HepG2 (cell line): ENCODE data around the gene RPL41. TPM values are rescaled to one million over a fixed set of nuclear protein-coding genes. Genes with fewer than 3 reads are reported as not detected.

Source experiments
- ARID4A ChIP-seq: sonication (generic); formaldehyde crosslinking; IDR thresholded peaks from 2 replicates; pipeline ENCODE4 v1.5.0; 2020; ENCODE audit warnings: mild to moderate bottlenecking, missing genetic modification reagents, borderline replicate concordance
- BRCA1 ChIP-seq: sonication (generic); formaldehyde crosslinking; IDR thresholded peaks from 2 replicates; pipeline ENCODE4 v1.4.0; 2020; ENCODE audit warnings: missing genetic modification reagents
- GATA4 ChIP-seq: sonication (generic); IDR thresholded peaks from 2 replicates; pipeline ENCODE4 v1.6.1; 2016; ENCODE audit warnings: antibody characterized with exemption, low read depth, borderline replicate concordance
- GZF1 ChIP-seq: sonication (generic); formaldehyde crosslinking; IDR thresholded peaks from 2 replicates; pipeline ENCODE4 v1.5.1; 2020; ENCODE audit warnings: mild to moderate bottlenecking, missing genetic modification reagents
- IRX3 ChIP-seq: sonication (generic); formaldehyde crosslinking; IDR thresholded peaks from 2 replicates; pipeline ENCODE4 v1.8.1; 2023; ENCODE audit warnings: mild to moderate bottlenecking, low read depth, missing genetic modification reagents, borderline replicate concordance
- ISX ChIP-seq: sonication (generic); formaldehyde crosslinking; conservative IDR thresholded peaks from 2 replicates; pipeline ENCODE4 v1.5.0; 2020; ENCODE audit warnings: missing genetic modification reagents
- MZF1 ChIP-seq: sonication (generic); formaldehyde crosslinking; IDR thresholded peaks from 2 replicates; pipeline ENCODE4 v1.8.1; 2023; ENCODE audit warnings: mild to moderate bottlenecking, missing genetic modification reagents, borderline replicate concordance
- PAXIP1 ChIP-seq: sonication (generic); formaldehyde crosslinking; conservative IDR thresholded peaks from 2 replicates; pipeline ENCODE4 v1.4.0; 2020; ENCODE audit warnings: mild to moderate bottlenecking, missing genetic modification reagents, moderate library complexity
- TBX2 ChIP-seq: sonication (generic); formaldehyde crosslinking; IDR thresholded peaks from 2 replicates; pipeline ENCODE4 v1.5.0; 2020; ENCODE audit warnings: missing genetic modification reagents, mild to moderate bottlenecking, borderline replicate concordance
- TCF7L2 ChIP-seq: IDR thresholded peaks from 2 replicates; pipeline ENCODE4 v1.6.1; 2011; ENCODE audit warnings: mild to moderate bottlenecking, low read depth, low read length, moderate library complexity
- TIGD3 ChIP-seq: sonication (generic); formaldehyde crosslinking; IDR thresholded peaks from 2 replicates; pipeline ENCODE4 v1.5.1; 2020; ENCODE audit warnings: mild to moderate bottlenecking, missing genetic modification reagents, borderline replicate concordance
- ZFY ChIP-seq: sonication (generic); formaldehyde crosslinking; IDR thresholded peaks from 2 replicates; pipeline ENCODE4 v1.4.0; 2020; ENCODE audit warnings: missing genetic modification reagents
- ZNF326 ChIP-seq: sonication (generic); formaldehyde crosslinking; IDR thresholded peaks from 2 replicates; pipeline ENCODE4 v1.4.0; 2020; ENCODE audit warnings: missing genetic modification reagents, borderline replicate concordance
- ZNF343 ChIP-seq: sonication (generic); formaldehyde crosslinking; IDR thresholded peaks from 2 replicates; pipeline ENCODE4 v1.4.0; 2020; ENCODE audit warnings: mild to moderate bottlenecking, missing genetic modification reagents
- ZNF496 ChIP-seq: sonication (generic); formaldehyde crosslinking; IDR thresholded peaks from 2 replicates; pipeline ENCODE4 v1.8.1; 2023; ENCODE audit warnings: mild to moderate bottlenecking, moderate library complexity, missing genetic modification reagents; ENCODE audit not compliant: insufficient replicate concordance
- ZNF614 ChIP-seq: IDR thresholded peaks from 2 replicates; pipeline ENCODE4 v1.6.1; 2018; ENCODE audit warnings: missing biosample characterization, missing genetic modification reagents, inconsistent platforms, borderline replicate concordance
- ZNF781 ChIP-seq: sonication (generic); formaldehyde crosslinking; IDR thresholded peaks from 2 replicates; pipeline ENCODE4 v1.5.1; 2020; ENCODE audit warnings: borderline replicate concordance, mild to moderate bottlenecking, missing genetic modification reagents; ENCODE audit errors: not compliant biosample characterization
- polyA plus RNA-seq, 8 experiments: library from polyadenylated mRNA; depleted of rRNA in 3 of 8; stranded (reverse) in 7 of 8; unstranded in 1 of 8; fragments of >200 nt; fragmentation: Illumina TruSeq in 4 of 8; extraction: Trizol in 4 of 8; gene quantifications; 2 replicates each; pipeline versions ENCODE4 v1.2.1 to v1.2.3, GENCODE V29; 2011 to 2016; ENCODE audit warnings: low read depth in 4 of 8, missing spikeins in 1 of 8, mixed read lengths in 1 of 8; ENCODE audit not compliant: insufficient read depth in 1 of 8
- total RNA-seq, 5 experiments: library from RNA; depleted of rRNA; stranded (reverse); fragments of >200 nt; fragmentation: Illumina TruSeq; extraction: Trizol; gene quantifications; 2 replicates each; pipeline ENCODE4 v1.2.3, GENCODE V29; 2016; ENCODE audit warnings: low read depth in 1 of 5

RPL41 gene
- total and polyA plus RNA-seq, 2 of the 13 experiments (the other 11 are each of a cell fraction or from before 2014, with no cell fraction given) = 4,012 to 7,670 TPM

- TF ChIP-seq ARID4A (CRISPR knock-in tag) (peak; percentile 92; the same call in 1 of the 2 replicates), BRCA1 (CRISPR knock-in tag) (0 out of 2 replicates have a peak, but pooled peaks have one; percentile 46), ZFY (CRISPR knock-in tag) (peak; percentile 50), GZF1 (CRISPR knock-in tag) (0 out of 2 replicates have a peak, but pooled peaks have one; percentile 48), ZNF614 (CRISPR knock-in tag) (peak; percentile 98), TIGD3 (CRISPR knock-in tag) (no peak), ZNF343 (CRISPR knock-in tag) (peak; percentile 98), ZNF326 (CRISPR knock-in tag) (no peak), TCF7L2 (no peak), MZF1 (CRISPR knock-in tag) (peak; percentile 97), GATA4 (peak; percentile 86; the same call in 1 of the 2 replicates), ISX (CRISPR knock-in tag) (0 out of 2 replicates have a peak, but pooled peaks have one; percentile 62), PAXIP1 (peak; percentile 100), IRX3 (CRISPR knock-in tag) (peak; percentile 53; the same call in 1 of the 2 replicates), TBX2 (CRISPR knock-in tag) (peak; percentile 99), ZNF496 (CRISPR knock-in tag) (no peak), ZNF781 (CRISPR knock-in tag) (peak; percentile 73)
Measured at GRCh38 chr12:56081393-56082347, 34.8 kb upstream of the RPL41 start (continued).
